CD4-positive, alpha-beta T cell treated with Interleukin-15 for 4 hours (primary cell): ENCODE results near the gene ADPRM.
"Not testable (repeated sequence)": the region's sequence is repeated elsewhere in the genome, so short reads cannot be mapped to it uniquely, and the experiment has no call there.

Experiments used
- DNase-seq: peaks from one replicate; pipeline ENCODE4 v3.0.0-alpha.2; 2020; ENCODE audit warnings: low spot score

Gene ADPRM, protein sequence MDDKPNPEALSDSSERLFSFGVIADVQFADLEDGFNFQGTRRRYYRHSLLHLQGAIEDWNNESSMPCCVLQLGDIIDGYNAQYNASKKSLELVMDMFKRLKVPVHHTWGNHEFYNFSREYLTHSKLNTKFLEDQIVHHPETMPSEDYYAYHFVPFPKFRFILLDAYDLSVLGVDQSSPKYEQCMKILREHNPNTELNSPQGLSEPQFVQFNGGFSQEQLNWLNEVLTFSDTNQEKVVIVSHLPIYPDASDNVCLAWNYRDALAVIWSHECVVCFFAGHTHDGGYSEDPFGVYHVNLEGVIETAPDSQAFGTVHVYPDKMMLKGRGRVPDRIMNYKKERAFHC

GRCh38 chr17:10697092-10698081 lies at the start of gene ADPRM, which contains the start of gene SCO1:
Gene ADPRM, plus strand, starts transcription at chr17:10697594. Its CDS starts 7,333 bp downstream, at chr17:10704927.
Gene SCO1, minus strand, starts transcription at chr17:10697533. Its CDS starts 26 bp downstream, at chr17:10697507.
- peak; percentile 90 for DNase-seq

DNA sequence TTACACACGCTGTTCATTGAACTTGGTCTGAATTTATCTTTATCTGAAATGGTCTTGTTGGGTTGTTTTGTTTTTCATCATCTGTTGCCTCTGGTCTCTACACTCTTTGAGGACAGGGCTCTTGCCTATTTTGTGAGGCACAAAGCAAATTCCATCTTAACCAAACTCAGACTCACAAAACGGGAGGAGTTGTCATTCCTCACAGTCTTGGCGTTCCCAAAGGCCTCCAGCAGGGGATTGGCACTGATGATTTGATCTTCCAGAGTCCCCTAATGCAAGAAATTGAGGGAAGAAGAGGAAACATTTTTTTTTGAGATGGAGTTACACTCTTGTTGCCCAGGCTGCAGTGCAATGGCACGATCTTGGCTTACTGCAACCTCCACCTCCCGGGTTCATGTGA lies 49.0 kb upstream of the ADPRM start:
- no peak for DNase-seq

DNA sequence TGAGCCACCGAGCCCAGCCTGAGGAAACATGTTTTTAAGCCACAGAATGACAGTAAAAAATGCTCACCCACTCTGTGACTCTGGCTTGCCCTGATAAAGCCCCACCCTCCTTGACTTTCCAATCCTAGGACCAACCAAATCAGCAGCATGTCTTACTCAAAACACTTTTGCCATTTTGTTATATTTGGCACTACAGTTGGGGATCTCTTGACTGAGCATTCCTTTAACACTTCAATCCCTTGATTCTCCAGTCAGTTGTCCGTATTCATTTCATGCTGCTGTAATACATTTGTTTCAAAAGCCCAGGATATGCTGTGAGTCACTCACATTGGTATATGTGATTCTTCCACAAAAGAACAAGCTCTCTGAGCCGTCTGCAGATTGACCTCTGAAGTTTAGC lies 48.4 kb upstream of the ADPRM start:
- DNase-seq, result no peak

- DNase-seq, result no peak
Observed at GRCh38 chr17:10649602-10650001, 47.8 kb upstream of the ADPRM start.

DNA sequence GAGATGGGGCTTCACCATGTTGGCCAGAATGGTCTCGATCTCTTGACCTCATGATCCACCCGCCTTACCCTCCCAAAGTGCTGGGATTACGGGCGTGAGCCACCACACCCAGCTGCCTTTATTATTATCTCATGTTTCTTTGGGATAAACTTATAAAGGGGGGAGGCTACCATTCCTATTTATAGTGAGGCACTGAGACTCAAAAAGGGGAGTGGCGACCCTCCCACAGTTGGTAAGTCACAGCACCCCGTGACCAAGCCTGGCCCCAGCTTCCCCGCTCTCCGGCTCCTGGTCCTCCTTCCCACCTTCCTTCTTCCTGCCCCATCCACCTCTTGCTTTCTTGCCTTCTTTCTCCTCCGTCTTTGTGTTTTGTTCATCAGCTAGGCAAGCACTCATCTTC lies 45.5 kb upstream of the ADPRM start:
- DNase-seq, result no peak

- no peak for DNase-seq
Observed at GRCh38 chr17:10652984-10653659, 44.3 kb upstream of the ADPRM start.

DNA sequence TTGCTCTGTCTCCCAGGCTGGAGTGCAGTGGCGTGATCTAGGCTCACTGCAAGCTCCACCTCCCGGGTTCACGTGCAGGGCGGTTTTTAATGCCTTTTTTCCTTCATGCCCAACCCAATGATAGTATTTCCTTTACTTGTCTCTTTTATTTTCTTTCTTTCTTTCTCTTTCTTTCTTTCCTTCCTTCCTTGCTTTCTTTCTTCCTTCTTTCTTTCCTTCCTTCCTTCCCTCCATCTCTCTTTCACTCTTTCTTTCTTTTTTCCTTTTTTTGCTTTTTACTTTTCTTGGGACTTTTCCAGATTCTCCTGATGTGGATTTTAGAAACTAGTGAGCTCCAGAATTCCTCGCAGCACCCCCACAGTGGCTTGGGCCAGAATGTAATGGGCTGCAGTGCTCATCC lies 43.4 kb upstream of the ADPRM start:
- DNase-seq, result no peak

- no peak for DNase-seq
Observed at GRCh38 chr17:10657148-10657547, 40.2 kb upstream of the ADPRM start, which contains the start of gene MYH3. Gene MYH3, minus strand, starts transcription at chr17:10657309. Its CDS starts 2,245 bp downstream, at chr17:10655064.

- no peak for DNase-seq
Observed at GRCh38 chr17:10657879-10658278, 39.5 kb upstream of the ADPRM start.

DNA sequence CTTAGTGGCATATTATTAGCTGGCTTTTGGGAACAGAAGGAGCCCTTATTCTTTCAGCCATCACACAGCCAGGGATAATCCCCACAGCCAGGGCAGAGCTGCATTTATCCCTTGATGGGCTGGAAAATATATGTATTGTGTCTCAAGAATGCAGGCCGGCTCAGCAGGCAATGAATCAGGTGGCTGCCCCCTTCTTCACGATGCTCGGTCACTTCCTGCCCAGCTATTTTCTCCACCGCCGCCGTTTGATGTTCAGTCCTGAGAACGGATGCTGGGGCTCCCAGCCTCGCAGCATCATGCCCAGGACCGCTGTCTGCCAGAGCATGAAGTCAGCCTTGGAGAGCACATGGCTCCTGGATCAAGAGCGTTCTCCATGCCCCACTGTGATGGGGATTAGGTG lies 36.0 kb upstream of the ADPRM start:
- no peak for DNase-seq

DNA sequence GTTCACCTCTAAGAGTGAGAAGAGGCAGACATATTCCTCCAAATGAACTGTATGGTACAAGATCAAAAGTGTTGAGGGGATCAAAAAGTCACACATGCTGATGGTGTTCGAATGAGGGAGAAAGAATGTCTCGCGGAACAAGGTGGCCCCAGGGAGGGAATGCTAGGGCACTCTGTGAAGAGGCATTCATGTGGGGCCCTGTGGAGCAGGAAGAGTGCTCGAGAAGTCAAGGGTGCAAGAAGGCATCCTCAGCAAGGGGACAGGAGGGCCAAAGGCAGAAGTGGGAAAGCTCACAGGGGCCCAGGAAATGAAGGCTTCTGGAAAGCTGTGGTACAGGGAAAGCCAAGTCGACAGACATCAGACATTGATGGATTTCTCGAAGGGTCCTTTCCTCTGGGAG lies 34.2 kb upstream of the ADPRM start:
- DNase-seq, result no peak

DNA sequence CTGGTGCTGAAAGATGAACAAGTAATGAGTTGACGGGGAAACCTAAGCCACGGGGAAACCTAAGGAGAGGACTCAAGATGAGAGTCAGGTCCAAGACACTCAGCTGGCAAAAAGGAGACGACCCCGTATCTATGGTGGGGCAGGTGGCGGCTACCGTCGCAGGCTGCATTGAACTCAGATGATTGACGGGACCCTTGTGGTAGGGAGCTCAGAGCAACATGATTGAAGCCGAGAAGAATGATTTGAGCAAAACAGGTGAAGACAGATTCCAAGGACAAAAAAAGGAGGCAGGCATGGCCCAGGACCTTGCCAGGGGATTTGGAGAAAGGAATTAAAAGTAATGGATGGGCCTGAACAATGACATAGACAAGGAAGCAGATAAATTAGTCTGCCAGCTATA lies 32.8 kb upstream of the ADPRM start:
- no peak for DNase-seq

GRCh38 chr17:10666906-10667305 lies 30.5 kb upstream of the ADPRM start:
- DNase-seq, result no peak

DNA sequence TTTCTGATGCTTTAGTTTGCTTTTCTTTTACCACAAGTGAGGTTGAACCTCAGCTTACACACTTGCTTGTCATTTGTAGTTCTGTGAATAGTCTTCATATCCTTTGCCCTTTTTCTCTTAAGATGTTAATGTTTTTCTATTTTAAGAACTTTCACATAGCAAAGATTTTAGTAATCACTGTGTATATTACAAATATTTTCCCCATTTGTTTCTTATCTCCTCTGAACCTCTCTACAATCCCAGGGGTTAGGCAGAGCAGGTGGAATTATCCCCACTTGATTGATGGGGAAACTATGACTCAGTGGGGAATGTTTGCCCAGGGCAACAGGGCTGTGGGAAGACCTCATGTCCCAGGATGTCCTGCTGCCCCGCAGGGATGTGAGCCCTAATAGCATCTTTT lies 28.6 kb upstream of the ADPRM start:
- no peak for DNase-seq

- no peak for DNase-seq
Observed at GRCh38 chr17:10673312-10673711, 24.1 kb upstream of the ADPRM start.

DNA sequence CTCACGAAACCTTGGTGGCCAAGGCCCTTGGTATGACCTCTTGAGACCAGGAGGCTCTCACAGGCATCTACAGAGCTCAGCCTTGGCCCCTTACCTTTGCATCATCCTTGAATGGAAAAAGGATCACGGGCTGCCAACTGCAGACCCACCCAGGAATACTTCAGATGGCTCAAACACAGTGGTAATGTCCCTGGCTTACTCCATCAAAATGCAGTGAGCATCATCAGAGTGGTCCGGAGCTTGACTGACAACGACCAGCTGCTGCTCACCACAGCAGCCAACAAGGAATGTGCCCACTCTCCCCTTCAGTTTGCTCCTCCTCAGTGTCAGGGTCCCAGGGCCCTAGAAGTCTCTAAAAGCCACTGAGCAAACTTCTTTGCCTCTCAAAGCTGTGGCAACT lies 22.7 kb upstream of the ADPRM start:
- no peak for DNase-seq

- no peak for DNase-seq
Observed at GRCh38 chr17:10681866-10682446, 15.4 kb upstream of the ADPRM start.

GRCh38 chr17:10683853-10684252 lies 13.5 kb upstream of the ADPRM start:
- DNase-seq, result no peak

- no peak for DNase-seq
Observed at GRCh38 chr17:10687499-10687898, 9.9 kb upstream of the ADPRM start.

DNA sequence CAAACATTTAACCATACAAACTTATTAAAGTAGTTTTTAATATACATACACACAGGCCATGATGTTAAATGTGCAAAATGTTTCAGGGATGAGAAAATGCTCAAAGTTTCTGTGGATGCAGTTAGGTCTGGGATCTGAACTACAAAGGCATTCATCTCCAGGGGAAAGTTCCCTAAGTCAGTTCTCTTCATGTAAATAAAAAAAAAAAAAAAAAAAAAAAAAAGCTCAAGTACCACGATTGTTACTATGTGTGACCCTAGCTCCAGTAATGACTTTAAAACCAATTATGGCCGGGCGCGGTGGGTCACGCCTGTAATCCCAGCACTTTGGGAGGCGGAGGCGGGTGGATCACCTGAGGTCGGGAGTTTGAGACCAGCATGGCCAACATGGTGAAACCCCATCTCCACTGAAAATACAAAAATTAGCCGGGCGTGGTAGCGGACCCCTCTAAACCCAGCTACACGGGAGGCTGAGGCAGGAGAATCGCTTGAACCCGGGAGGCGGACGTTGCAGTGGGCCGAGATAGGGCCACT lies 1.5 kb upstream of the ADPRM start:
- not testable (repeated sequence) for DNase-seq

- DNase-seq, result no peak
Observed at GRCh38 chr17:10698096-10698818, 863 bp downstream of the ADPRM start.
